ENCODE data around the gene SP100. TPM values are rescaled to one million over a fixed set of nuclear protein-coding genes. Genes with fewer than 3 reads are reported as not detected.

Gene SP100
- total RNA-seq, 2 experiments from 2014 or later: 68.3 to 69.0 TPM

DNA sequence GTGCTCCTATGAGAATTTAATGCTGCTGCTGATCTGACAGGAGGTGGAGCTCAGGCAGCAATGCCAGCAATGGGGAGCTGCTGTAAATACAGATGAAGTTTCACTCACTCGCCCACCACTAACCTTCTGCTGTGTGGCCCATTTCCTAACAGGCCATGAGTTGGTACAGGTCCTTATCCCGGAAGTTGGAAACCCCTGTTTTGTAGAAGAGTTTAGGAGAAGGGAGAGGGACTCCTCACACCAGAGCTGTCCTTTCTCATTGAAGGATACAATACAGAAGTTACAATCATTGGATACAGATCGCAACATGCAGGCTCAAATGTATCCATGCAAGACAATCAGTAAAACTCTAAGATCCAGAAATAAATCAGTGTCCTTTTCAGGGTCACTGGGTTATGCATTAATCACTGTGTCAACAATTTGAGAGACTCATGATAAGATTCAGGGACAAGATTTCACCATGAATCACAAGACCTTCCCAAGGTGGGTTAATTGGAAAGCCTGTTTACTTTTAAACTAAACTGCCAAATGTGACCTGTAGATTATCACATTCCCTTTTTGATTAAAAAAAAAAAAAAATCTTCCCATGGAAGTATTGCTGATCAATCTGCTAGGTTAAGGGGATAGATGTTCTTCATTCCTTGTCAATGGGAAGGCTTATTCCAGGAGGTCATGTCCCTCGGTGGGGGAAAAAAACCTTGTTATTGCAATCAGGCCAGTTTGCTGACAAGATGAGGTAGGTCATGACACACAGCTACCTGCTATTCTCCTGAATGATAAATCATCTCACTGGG, 97.2 kb downstream of the SP100 start:
- POLR2A ChIA-PET: no interaction called here
- CTCF ChIA-PET: no interaction called here

- ChIA-PET POLR2A (no interaction called here), CTCF (no interaction called here)
These were observed 104.3 kb downstream of the SP100 start for GRCh38 chr2:230520061-230520874.

GRCh38 chr2:230520875-230521155, 104.8 kb downstream of the SP100 start:
- CTCF ChIA-PET: no interaction called here
- POLR2A ChIA-PET: no interaction called here

DNA sequence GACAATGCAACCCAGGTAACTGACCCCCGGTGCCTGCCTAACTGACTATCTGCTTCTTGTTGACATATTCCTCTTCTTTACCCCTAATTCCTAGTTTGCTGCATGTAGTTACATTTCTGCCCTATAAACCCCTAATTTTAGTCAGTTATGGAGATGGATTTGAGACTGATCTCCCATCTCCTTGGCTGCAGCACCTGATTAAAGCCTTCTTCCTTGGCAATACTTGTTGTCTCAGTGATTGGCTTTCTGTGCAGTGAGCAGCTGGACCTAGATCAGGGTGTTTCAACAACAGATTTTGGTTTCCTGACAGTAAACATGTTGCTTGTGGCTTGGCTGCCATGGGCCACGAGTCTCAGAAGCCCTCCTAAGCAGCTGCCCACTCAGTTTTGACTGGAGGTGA, 105.4 kb downstream of the SP100 start:
- ChIA-PET POLR2A (no interaction called here), CTCF (no interaction called here)

GRCh38 chr2:230525682-230526081, 109.7 kb downstream of the SP100 start:
- ChIA-PET CTCF (no interaction called here), POLR2A (no interaction called here)

GRCh38 chr2:230537531-230537976, 121.6 kb downstream of the SP100 start:
- POLR2A ChIA-PET: no interaction called here
- CTCF ChIA-PET: interaction anchor here (0.6 kb wide), 1 partner anchor 174 kb away, joined by 3 read pairs; no protein-coding TSS in a partner anchor

GRCh38 chr2:230540332-230540731, 124.3 kb downstream of the SP100 start:
- ChIA-PET CTCF (interaction anchor here (0.6 kb wide), 1 partner anchor 257 kb away, joined by 3 read pairs; no protein-coding TSS in a partner anchor), POLR2A (no interaction called here)

DNA sequence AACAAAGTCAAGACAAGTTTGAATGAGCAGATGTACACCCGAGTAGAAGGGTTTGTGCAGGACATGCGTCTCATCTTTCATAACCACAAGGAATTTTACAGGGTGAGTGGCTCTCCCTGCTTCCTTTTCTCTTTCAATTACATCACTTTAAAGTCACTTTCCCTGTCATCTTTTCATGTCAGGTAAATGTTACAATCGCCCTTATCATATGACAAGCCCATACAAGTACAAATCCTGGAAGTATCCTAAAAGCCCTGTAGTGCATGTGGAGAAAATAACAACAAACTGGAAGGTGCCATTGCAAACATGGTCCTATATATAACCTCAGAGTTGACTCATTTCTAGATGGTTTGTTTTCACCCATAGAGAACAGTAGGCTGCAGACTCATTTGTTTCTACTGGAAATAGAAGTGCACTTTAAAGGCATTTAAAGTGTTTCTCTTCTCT, 126.0 kb downstream of the SP100 start:
- ChIA-PET CTCF (no interaction called here), POLR2A (no interaction called here)

DNA sequence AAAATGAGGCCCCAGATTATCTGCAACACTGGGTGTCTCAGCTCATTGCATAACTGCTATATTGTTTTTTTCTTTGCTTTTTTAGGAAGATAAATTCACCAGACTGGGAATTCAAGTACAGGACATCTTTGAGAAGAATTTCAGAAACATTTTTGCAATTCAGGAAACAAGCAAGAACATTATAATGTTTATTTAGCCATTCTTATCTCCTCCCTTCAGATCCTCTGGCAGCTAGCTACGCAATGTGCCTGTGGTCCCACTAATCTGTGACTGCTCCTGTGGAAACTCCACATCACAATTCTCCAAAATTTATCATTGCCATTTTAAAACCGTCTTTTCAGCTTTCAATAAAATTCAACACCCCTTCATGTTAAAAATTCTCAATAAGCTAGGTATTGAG, 126.8 kb downstream of the SP100 start:
- POLR2A ChIA-PET: no interaction called here

GRCh38 chr2:230552181-230552580, 136.2 kb downstream of the SP100 start:
- ChIA-PET POLR2A (interaction anchor here (0.6 kb wide), 1 partner anchor 10 kb away, joined by 3 read pairs; no protein-coding TSS in a partner anchor), CTCF (no interaction called here)

More for the DNA sequence above, 126.8 kb downstream of the SP100 start:
- CTCF ChIA-PET: no interaction called here

GRCh38 chr2:230557065-230557464, 141.1 kb downstream of the SP100 start:
- CTCF ChIA-PET: no interaction called here
- POLR2A ChIA-PET: no interaction called here

GRCh38 chr2:230564805-230565779, 149.1 kb downstream of the SP100 start:
- ChIA-PET POLR2A (no interaction called here), CTCF (no interaction called here)

GRCh38 chr2:230569298-230569697, 153.3 kb downstream of the SP100 start:
- ChIA-PET CTCF (no interaction called here), POLR2A (no interaction called here)

DNA sequence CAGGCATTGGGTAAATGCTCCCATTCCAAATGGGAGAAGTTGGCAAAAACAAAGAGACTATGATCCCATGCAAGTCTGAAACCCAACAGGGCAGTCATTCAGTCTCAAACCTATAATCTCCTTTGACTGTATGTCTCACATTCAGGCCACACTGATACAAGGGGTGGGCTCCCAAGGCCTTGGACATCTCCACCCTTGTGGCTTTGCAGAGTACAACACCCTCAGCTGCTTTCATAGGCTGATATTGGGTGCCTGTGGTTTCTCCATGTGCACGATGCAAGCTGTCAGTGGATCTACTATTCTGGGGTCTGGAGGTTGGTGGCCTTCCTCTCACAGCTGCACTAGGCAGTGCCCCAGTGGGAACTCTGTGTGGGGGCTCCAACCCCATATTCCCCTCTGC, 155.0 kb downstream of the SP100 start:
- CTCF ChIA-PET: no interaction called here
- POLR2A ChIA-PET: interaction anchor here (1.0 kb wide), 1 partner anchor 95 kb away, joined by 3 read pairs; no protein-coding TSS in a partner anchor

DNA sequence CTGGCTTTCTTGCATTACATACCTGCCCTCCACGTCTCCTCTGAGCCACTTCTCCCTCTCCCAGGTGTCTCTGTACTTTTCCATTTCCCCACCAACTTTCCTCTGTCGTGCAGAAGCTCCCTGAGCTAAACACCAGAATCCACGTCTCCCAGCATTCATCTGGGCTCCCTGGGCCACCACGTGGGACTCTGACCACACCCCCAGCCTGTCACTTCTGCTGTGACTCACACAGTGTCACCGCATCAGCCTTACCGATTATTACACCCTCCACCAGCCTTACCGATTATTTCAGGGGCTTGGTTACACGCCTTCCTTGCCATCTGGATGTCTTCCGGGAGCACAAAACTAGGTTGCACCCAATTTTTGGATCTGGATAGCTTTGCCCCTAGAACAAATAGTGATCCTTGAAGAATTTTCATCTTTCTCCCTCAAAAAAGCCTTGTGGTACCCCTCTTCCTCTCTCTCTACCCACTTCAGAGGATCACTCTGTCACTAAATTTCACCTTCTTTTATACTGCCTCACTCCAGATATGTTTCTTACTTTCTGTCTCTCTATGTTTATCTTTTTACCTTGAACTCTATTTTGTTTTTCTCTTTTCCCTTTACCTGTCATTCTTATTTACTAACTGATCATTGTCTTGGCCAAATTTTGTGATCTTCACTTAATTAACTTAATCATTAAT, 159.8 kb downstream of the SP100 start:
- CTCF ChIA-PET: no interaction called here
- POLR2A ChIA-PET: no interaction called here

GRCh38 chr2:230577114-230577513, 161.1 kb downstream of the SP100 start:
- POLR2A ChIA-PET: no interaction called here
- CTCF ChIA-PET: no interaction called here

DNA sequence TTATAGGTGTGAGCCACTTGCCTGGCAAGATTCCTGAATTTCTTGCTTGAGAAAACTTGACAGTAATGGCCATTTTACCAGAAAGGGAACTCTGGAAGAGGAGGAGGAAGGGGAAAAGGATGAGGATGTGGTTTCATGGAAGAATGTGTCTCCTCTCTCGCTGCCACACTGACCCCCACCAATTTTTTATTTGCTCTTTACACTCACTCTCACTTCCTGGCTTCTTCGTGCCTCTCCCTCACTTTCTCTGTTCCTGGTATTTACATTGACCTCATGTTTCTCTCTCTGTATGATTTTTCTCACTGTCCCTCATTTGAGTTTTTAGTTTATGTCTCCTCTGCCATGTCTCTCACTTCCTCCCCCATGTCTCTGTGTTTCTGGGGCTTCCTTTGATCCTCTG, 162.1 kb downstream of the SP100 start:
- CTCF ChIA-PET: no interaction called here
- POLR2A ChIA-PET: interaction anchor here (0.7 kb wide), 1 partner anchor 254 kb away, joined by 4 read pairs; no protein-coding TSS in a partner anchor

GRCh38 chr2:230582851-230583283, 166.9 kb downstream of the SP100 start:
- POLR2A ChIA-PET: no interaction called here
- CTCF ChIA-PET: interaction anchor here (0.6 to 2.0 kb wide), 2 partner anchors 28 to 968 kb away, joined by 3 to 4 read pairs; no protein-coding TSS in a partner anchor

- ChIA-PET POLR2A (no interaction called here), CTCF (no interaction called here)
These were observed 167.6 kb downstream of the SP100 start for GRCh38 chr2:230583581-230583980.

All from activated CD8-positive, alpha-beta memory T cell treated with anti-CD3 and anti-CD28 coated beads for 36 hours (primary cell).